LNCAP (cell line): ENCODE results near the gene CBX1.

ENCODE experiments used
- CTCF ChIP-seq: fragments of 450-650 bp; IDR thresholded peaks from 2 replicates; pipeline ENCODE4 v1.5.1; 2017; ENCODE audit warnings: mild to moderate bottlenecking

Gene CBX1

DNA sequence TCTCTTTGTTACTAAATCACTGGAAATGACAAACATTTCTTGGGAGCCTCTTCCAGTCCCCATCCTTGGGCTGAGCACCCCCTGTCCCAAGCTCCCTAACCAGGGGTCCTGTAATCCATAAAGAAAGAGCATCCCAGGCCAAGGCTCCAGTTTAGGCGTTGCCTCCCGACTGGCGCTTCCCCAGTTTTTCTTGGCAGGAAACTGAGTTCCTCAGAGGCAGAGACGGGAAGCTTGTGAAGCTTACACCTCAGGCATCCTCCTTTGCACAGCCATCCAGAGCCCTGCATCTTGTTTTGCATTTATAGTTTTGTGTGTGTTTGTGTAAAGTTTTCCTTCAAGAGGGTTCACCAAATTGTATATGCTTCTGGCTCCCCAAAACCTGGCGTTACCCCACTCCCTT is 70.7 kb downstream of the CBX1 start:
- no peak for TF ChIP-seq CTCF

DNA sequence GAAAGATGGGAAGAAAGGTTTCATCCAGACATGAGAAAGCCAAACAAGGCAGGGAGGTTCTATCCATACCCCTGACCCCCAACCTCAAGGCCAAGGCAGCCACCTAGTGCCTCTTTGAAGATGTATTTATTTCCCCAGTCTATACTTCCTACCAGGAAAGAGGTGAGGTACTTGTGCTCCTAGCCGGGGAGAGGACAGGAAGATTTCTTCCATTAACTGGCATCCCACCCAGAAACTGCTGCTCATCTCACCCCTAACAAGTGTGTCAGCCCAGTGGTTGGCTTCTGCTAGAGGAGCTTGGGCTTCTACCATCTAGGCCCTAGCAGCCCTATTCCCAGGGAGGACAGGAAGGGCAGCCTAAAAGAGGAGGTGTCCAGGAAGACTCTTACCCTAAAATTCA is 72.5 kb downstream of the CBX1 start:
- no peak for TF ChIP-seq CTCF

DNA sequence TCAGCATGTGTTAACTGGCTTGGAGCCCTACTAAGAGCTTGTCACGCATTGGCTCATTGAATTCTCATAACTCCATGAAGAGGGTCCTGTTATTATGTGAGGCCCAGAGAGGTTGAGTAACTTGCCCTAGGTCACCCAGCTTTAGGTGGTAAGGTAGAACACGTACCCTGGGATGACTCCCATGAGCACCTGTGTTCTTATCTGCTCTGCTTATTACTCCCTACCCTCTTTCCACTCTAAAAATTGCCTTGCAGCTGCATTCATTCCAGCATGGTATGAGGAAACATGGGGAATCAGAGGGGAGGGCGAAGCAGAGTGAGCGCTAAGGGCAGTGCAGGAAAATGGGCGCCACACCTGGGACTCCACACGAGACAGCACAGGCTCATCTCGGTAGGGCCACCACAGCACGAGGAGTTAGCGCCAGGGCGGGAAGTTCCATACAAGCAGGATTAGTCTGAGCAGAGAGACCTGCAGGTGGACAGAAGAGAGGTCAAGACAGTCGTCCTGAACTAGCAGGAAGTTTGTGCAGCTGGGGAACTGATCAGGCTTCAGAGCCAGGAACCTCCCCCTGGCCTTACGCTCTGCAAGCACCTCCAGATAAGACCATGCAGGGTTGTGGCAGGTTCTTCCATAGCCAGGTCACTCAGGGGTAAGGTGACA is 73.8 kb downstream of the CBX1 start:
- TF ChIP-seq CTCF = no peak

- peak; percentile 95 for TF ChIP-seq CTCF
Observed at GRCh38 chr17:48026502-48027321, 74.6 kb downstream of the CBX1 start.

DNA sequence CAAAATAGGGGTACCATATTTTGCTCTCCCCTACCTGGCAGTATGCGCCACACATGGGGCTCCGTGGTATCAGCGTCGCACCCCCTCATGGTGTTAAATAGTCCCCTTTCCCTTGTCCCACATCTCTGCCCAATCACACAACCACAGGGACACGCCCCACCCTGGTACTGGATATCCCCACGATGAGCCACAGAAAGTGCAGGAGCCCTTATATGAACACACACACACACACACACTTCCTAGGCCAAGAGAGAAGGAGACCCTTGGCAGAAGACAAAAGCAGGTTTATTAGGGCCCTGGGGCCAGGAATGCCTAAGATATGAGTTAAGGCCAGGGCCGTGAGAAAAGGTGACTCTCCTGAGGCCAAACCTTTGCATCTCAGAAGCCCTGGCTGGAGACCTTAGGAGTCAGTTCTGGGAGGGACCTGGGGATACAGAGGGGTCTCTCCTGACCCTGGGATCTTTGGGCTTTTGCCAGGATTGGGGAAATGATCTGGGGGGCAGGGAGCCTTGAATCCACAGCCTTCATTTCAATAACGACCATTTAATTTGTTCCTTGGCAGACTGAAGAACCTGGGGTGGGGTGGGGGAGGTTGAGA is 75.3 kb downstream of the CBX1 start:
- TF ChIP-seq CTCF = no peak

GRCh38 chr17:48025040-48025903 is 76.0 kb downstream of the CBX1 start:
- TF ChIP-seq CTCF = peak; percentile 85
